Hepatocyte (in vitro differentiated cells): Measurements from ENCODE around the gene TSPY4. TPM values are rescaled to one million over a fixed set of nuclear protein-coding genes. Genes with fewer than 3 reads are reported as not detected.
"Not testable (repeated sequence)": the region's sequence is repeated elsewhere in the genome, so short reads cannot be mapped to it uniquely, and the experiment has no call there.

Experiments used
- DNase-seq: peaks from one replicate; pipeline ENCODE4 v3.0.0-alpha.2; 2016; ENCODE audit warnings: low spot score
- H2AFZ ChIP-seq: fragments of 200-600 bp; sonication (generic); 2 replicates; pipeline ENCODE4 v1.6.0; 2016; ENCODE audit warnings: antibody characterized with exemption, mild to moderate bottlenecking
- H3K27ac ChIP-seq: fragments of 200-600 bp; sonication (generic); 2 replicates; pipeline ENCODE4 v1.5.1; 2016; ENCODE audit warnings: mild to moderate bottlenecking
- H3K27me3 ChIP-seq: fragments of 200-600 bp; sonication (generic); 2 replicates; pipeline ENCODE4 v1.6.1; 2016
- H3K36me3 ChIP-seq: fragments of 200-600 bp; sonication (generic); replicated peaks from 2 replicates; pipeline ENCODE4 v1.5.1; 2016; ENCODE audit warnings: low read depth; ENCODE audit not compliant: insufficient read depth
- H3K4me1 ChIP-seq: fragments of 200-600 bp; sonication (generic); 2 replicates; pipeline ENCODE4 v1.5.1; 2016; ENCODE audit warnings: mild to moderate bottlenecking, moderate library complexity; ENCODE audit not compliant: insufficient read depth
- H3K4me2 ChIP-seq: fragments of 200-600 bp; sonication (generic); 2 replicates; pipeline ENCODE4 v1.6.0; 2016
- H3K4me3 ChIP-seq: fragments of 200-600 bp; sonication (generic); 2 replicates; pipeline ENCODE4 v1.5.1; 2016; ENCODE audit warnings: mild to moderate bottlenecking
- H3K79me2 ChIP-seq: fragments of 200-600 bp; sonication (generic); 2 replicates; pipeline ENCODE4 v1.6.0; 2017; ENCODE audit warnings: mild to moderate bottlenecking
- H3K9me2 ChIP-seq: fragments of 200-600 bp; sonication (generic); replicated peaks from 2 replicates; pipeline ENCODE4 v1.6.0; 2017; ENCODE audit warnings: mild to moderate bottlenecking; ENCODE audit not compliant: insufficient read depth
- H3K9me3 ChIP-seq: fragments of 200-600 bp; sonication (generic); 2 replicates; pipeline ENCODE4 v1.5.1; 2016; ENCODE audit warnings: low read depth, mild to moderate bottlenecking
- H4K20me1 ChIP-seq: fragments of 200-600 bp; sonication (generic); 2 replicates; pipeline ENCODE4 v1.6.0; 2016; ENCODE audit warnings: mild to moderate bottlenecking; ENCODE audit not compliant: insufficient read depth, poor library complexity, severe bottlenecking
- CTCF ChIP-seq: fragments of 200-600 bp; sonication (generic); IDR thresholded peaks from 2 replicates; pipeline ENCODE4 v1.5.1; 2016; ENCODE audit warnings: antibody characterized with exemption, mild to moderate bottlenecking; ENCODE audit not compliant: poor library complexity
- EZH2 ChIP-seq: fragments of 200-600 bp; sonication (generic); IDR thresholded peaks from 2 replicates; pipeline ENCODE4 v1.6.1; 2016; ENCODE audit warnings: antibody characterized with exemption, mild to moderate bottlenecking, borderline replicate concordance
- EZH2phosphoT487 ChIP-seq: fragments of 200-600 bp; sonication (generic); IDR thresholded peaks from one replicate; pipeline ENCODE4 v1.6.1; 2018; ENCODE audit warnings: antibody characterized with exemption, mild to moderate bottlenecking, low read depth, moderate library complexity; ENCODE audit not compliant: unreplicated experiment, severe bottlenecking
- WGBS: methylation state at CpG from one replicate; pipeline ENCODE4 v1.1.6; 2016; ENCODE audit warnings: low lambda C conversion rate; ENCODE audit errors: missing lambda C conversion rate; 5-methylcytosine and 5-hydroxymethylcytosine counted together
- polyA plus RNA-seq: library from polyadenylated mRNA; unstranded; fragments of >200 nt; fragmentation: Nextera tagmentation; extraction: Ambion mirVana; gene quantifications from 2 replicates; pipeline ENCODE4 v1.2.1, GENCODE V29; 2016
- small RNA-seq: library from RNA; depleted of rRNA; stranded (forward); fragments of <200 nt; gene quantifications from one replicate; pipeline ENCODE3, GENCODE V24; 2014
- total RNA-seq: library from RNA; depleted of rRNA; stranded (reverse); fragments of >200 nt; gene quantifications from 2 replicates; pipeline ENCODE4 v1.2.3, GENCODE V29; 2014

Gene TSPY4
- not detected in 2 replicates for total RNA-seq
- not detected in 2 replicates for polyA plus RNA-seq

GRCh38 chrY:9337164-9337563 lies at the start of gene TSPY4:
TSS of gene TSPY4 (plus strand) at chrY:9337464. CDS start at chrY:9337510, 46 bp downstream.
- not testable (repeated sequence) for H2AFZ ChIP-seq, H3K27me3 ChIP-seq, H3K9me2 ChIP-seq, H3K9me3 ChIP-seq, H3K4me2 ChIP-seq, H3K27ac ChIP-seq, H3K36me3 ChIP-seq, H3K79me2 ChIP-seq, H3K4me1 ChIP-seq, DNase-seq, H3K4me3 ChIP-seq, H4K20me1 ChIP-seq
- WGBS: no CpG with 5 or more reads among the region's 26 CpGs

GRCh38 chrY:9320996-9321395 lies 16.3 kb upstream of the TSPY4 start:
- Histone ChIP-seq H3K27me3 (no peaks in the 10 kb centered on the region), H3K4me1 (no peaks in the 10 kb centered on the region), H3K27ac (no peak overlapping the region), H3K9me2 (no peaks in the 10 kb centered on the region), H2AFZ (no peak overlapping the region), H3K79me2 (no peaks in the 10 kb centered on the region), H3K4me2 (no peak overlapping the region), H4K20me1 (no peaks in the 10 kb centered on the region), H3K9me3 (no peaks in the 10 kb centered on the region), H3K36me3 (no peaks in the 10 kb centered on the region), H3K4me3 (no peak overlapping the region)
- WGBS: no CpG with 5 or more reads among the region's 7 CpGs
- TF ChIP-seq EZH2phosphoT487 (no peak), EZH2 (no peak), CTCF (no peak)
- no peak for DNase-seq

GRCh38 chrY:9357497-9357896 lies 20.2 kb downstream of the TSPY4 start, which contains the start of gene TSPY8:
TSS of gene TSPY8 (plus strand) at chrY:9357797. CDS start at chrY:9357843, 46 bp downstream.
- not testable (repeated sequence) for DNase-seq, H2AFZ ChIP-seq, H3K79me2 ChIP-seq, H3K4me2 ChIP-seq, H3K4me1 ChIP-seq, H3K27ac ChIP-seq, H4K20me1 ChIP-seq, H3K27me3 ChIP-seq, H3K9me3 ChIP-seq, H3K9me2 ChIP-seq, H3K4me3 ChIP-seq, H3K36me3 ChIP-seq
- no CpG with 5 or more reads among the region's 25 CpGs for WGBS

Small RNA genes within 50 kb of the gene (small RNA-seq; reads per million reads assigned to genes)
- not detected for gene AC006158.1

Other genes with a start within 250 kb of the TSPY4 start
- not detected in 2 replicates for gene TSPY8, start 20.3 kb downstream of the TSPY4 start, total RNA-seq
- gene TSPY8, start 20.3 kb downstream of the TSPY4 start, polyA plus RNA-seq: not detected in 2 replicates
- not detected in 2 replicates for gene TSPY3, start 61.0 kb downstream of the TSPY4 start, total RNA-seq
- not detected in 2 replicates for gene TSPY3, start 61.0 kb downstream of the TSPY4 start, polyA plus RNA-seq
- gene TSPY1, start 129.5 kb downstream of the TSPY4 start, total RNA-seq: not detected in 2 replicates
- not detected in 2 replicates for gene TSPY1, start 129.5 kb downstream of the TSPY4 start, polyA plus RNA-seq
- gene TSPY9, start 149.8 kb downstream of the TSPY4 start, total RNA-seq: not detected in 2 replicates
- not detected in 2 replicates for gene TSPY9, start 149.8 kb downstream of the TSPY4 start, polyA plus RNA-seq
- gene TSPY10, start 190.4 kb downstream of the TSPY4 start, total RNA-seq: not detected in 2 replicates
- not detected in 2 replicates for gene TSPY10, start 190.4 kb downstream of the TSPY4 start, polyA plus RNA-seq